Prostate gland (tissue), 2 donors: ENCODE data around the gene CORO1C. TPM values are rescaled to one million over a fixed set of nuclear protein-coding genes. Genes with fewer than 3 reads are reported as not detected.

ENCODE experiments used
- DNase-seq: peaks from one replicate; pipeline ENCODE4 v3.0.0-alpha.2; 2019; ENCODE audit warnings: low spot score
- H3K27ac ChIP-seq, 2 donors: fragments of 200-600 bp; sonication (generic); 2 replicates each; pipeline ENCODE4 v1.5.1; 2017 to 2019
- H3K27me3 ChIP-seq: fragments of 200-600 bp; sonication (generic); replicated peaks from 2 replicates; pipeline ENCODE4 v1.5.1; 2019; ENCODE audit not compliant: insufficient read depth
- H3K36me3 ChIP-seq, 2 donors: fragments of 200-600 bp; sonication (generic); 1 replicate in 1 of 2; 2 replicates in 1 of 2; pipeline versions ENCODE4 v1.5.1 to v1.8.1; 2017 to 2019
- H3K4me1 ChIP-seq: fragments of 200-600 bp; sonication (generic); replicated peaks from 2 replicates; pipeline ENCODE4 v1.5.1; 2019
- H3K4me3 ChIP-seq, 2 donors: fragments of 200-600 bp; sonication (generic); 2 replicates each; pipeline ENCODE4 v1.5.1; 2017 to 2019
- H3K9me3 ChIP-seq: fragments of 200-600 bp; sonication (generic); 2 replicates; pipeline ENCODE4 v1.5.1; 2017
- POLR2A ChIP-seq: fragments of 450-650 bp; IDR thresholded peaks from one replicate; pipeline ENCODE4 v1.6.1; 2016; ENCODE audit warnings: antibody characterized with exemption, mild to moderate bottlenecking
- POLR2AphosphoS5 ChIP-seq: sonication (generic); formaldehyde crosslinking; IDR thresholded peaks from one replicate; pipeline ENCODE4 v1.6.1; 2017; ENCODE audit warnings: antibody characterized with exemption
- WGBS: methylation state at CpG from one replicate; pipeline ENCODE4 v1.1.5; 2018; 5-methylcytosine and 5-hydroxymethylcytosine counted together
- intact Hi-C: fragments of 100-400 bp; cut with DNase I; formaldehyde crosslinking; loops from one replicate; pipeline ENCODE4 v1.14.2; 2022
- total RNA-seq, 2 donors: library from RNA; depleted of rRNA; stranded (reverse); fragments of >200 nt; gene quantifications; one replicate each; pipeline ENCODE4 v1.1.0, GENCODE V29; 2016
- TF ChIP-seq, protein P1 (sequence below), 4 experiments: fragments of 200-600 bp in 2 of 4; fragments of 450-650 bp in 2 of 4; sonication (generic) in 2 of 4; IDR thresholded peaks; 1 replicate in 3 of 4; 2 replicates in 1 of 4; pipeline ENCODE4 v1.5.1; 2016 to 2019; ENCODE audit warnings: antibody characterized with exemption in 4 of 4, mild to moderate bottlenecking in 2 of 4, moderate library complexity in 2 of 4

Gene CORO1C
- total RNA-seq, 2 donors from 2014 or later, result 34.9 to 105 TPM

DNA sequence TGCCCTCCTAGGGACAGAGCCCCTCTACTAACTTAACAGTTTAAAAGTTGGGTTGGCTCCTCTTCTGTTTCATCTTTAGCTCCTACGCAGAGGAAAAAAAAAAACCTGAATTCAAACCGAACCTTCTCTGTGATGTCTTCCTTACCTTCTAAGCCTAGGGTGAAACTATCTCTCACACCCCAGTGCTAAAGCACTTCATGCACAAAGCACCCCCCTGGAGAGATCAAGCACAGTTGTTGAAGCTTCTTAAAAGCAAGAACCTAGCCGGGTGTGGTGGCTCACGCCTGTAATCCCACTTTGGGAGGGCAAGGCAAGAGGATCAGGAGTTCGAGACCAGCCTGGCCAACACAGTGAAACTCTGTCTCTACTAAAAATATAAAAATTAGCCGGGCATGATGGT, 37.6 kb downstream of the CORO1C start:
- TF ChIP-seq, protein P1, sequence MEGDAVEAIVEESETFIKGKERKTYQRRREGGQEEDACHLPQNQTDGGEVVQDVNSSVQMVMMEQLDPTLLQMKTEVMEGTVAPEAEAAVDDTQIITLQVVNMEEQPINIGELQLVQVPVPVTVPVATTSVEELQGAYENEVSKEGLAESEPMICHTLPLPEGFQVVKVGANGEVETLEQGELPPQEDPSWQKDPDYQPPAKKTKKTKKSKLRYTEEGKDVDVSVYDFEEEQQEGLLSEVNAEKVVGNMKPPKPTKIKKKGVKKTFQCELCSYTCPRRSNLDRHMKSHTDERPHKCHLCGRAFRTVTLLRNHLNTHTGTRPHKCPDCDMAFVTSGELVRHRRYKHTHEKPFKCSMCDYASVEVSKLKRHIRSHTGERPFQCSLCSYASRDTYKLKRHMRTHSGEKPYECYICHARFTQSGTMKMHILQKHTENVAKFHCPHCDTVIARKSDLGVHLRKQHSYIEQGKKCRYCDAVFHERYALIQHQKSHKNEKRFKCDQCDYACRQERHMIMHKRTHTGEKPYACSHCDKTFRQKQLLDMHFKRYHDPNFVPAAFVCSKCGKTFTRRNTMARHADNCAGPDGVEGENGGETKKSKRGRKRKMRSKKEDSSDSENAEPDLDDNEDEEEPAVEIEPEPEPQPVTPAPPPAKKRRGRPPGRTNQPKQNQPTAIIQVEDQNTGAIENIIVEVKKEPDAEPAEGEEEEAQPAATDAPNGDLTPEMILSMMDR (IDR thresholded peaks at IDR 0.05), result no peak
- TF ChIP-seq POLR2A (no peak), POLR2AphosphoS5 (no peak)
- no peaks in the 10 kb centered on the region for H3K36me3 ChIP-seq
- WGBS, result 97% methylated on average over 6 of the region's 6 CpGs
- no peaks in the 10 kb centered on the region for H3K27me3 ChIP-seq
- intact Hi-C loops, result loop anchor here (10.0 kb wide), 1 partner anchor 471 kb away; no protein-coding TSS in a partner anchor
- H3K9me3 ChIP-seq, result no peaks in the 10 kb centered on the region
- no peak for DNase-seq
- H3K4me3 ChIP-seq, result no peak overlapping the region
- peaks cover 7% of the 10 kb centered on the region for H3K4me1 ChIP-seq
- no peak overlapping the region for H3K27ac ChIP-seq

DNA sequence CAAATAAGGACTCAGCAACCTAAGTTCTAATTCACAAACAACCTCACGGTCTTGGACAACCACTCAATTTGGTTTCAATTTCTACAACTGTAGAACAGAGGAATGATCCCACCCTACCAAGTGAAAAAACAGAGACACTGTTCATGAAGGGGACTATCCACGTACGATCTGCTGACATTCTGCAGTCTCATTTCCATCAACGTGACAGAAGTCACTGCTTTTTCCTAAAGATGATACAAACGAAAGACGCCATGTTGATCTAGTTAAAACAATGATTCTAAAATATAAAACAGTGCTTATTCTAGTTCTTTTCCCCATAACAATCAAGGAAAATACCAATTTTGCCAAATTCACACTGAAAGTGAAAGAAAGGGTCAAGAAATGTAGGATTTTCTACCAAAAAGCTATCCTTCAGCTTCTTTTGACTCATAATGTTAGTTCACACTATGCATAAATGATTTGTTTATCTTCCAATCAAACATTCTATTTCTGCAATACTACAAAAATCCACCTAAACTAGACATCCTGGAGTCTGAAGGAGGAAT, 38.1 kb downstream of the CORO1C start:
- H3K9me3 ChIP-seq, result no peaks in the 10 kb centered on the region
- H3K4me3 ChIP-seq, result no peak overlapping the region
- peak overlapping the region; percentile 16 to 89 for H3K27ac ChIP-seq
- H3K27me3 ChIP-seq, result no peaks in the 10 kb centered on the region
- 93% methylated on average over 6 of the region's 6 CpGs for WGBS
- intact Hi-C loops, result loop anchor here (10.0 kb wide), 1 partner anchor 472 kb away; no protein-coding TSS in a partner anchor
- no peak for DNase-seq
- TF ChIP-seq POLR2A, result no peak
- H3K4me1 ChIP-seq, result peaks cover 7% of the 10 kb centered on the region
- H3K36me3 ChIP-seq, result no peaks in the 10 kb centered on the region

DNA sequence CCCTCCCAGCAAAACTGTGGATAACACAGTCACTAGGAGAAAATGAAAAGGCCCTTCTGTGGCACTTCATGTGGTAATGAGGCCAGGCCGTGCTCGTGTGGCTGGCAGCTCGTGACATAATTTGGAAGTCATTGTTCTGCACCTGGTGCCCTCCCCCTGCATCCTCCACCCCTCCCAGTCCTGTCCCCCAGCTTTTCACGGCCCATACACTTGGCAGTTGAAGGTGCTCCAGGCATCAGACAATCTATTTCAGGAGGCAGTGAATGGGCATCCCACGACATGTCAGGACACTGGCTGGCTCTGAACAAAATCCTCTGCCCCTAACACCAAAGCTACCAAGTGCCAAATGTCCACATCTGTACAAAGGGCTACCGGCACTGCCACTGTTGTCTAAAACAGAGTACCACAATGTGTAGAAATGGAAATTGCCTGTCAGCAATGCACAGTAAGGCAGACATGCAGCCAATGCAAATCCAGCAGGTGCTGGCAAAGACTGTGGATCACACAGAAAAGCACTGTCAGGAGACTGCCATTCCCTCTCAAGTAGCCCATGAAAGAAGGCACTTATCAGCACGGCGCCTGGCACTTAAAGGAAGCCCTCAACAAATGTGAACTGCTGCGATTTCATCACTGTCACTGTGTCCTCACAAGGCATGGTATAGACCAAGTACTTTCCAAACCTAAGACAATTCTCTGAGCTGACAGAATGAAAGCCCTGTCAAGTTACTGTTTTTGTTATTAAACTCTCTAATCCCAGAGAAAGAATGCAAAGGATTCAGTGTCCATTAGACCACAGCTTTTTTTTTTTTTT, 39.1 kb downstream of the CORO1C start:
- H3K4me3 ChIP-seq, result no peak overlapping the region
- WGBS, result 12% methylated on average over 9 of the region's 9 CpGs
- intact Hi-C loops, result loop anchor here (1.0 to 10.0 kb wide), 2 partner anchors 39 to 473 kb away; partner anchors contain the start of gene CORO1C
- H3K27me3 ChIP-seq, result no peaks in the 10 kb centered on the region
- H3K9me3 ChIP-seq, result no peaks in the 10 kb centered on the region
- peaks cover 7% of the 10 kb centered on the region for H3K4me1 ChIP-seq
- no peak for TF ChIP-seq POLR2AphosphoS5
- TF ChIP-seq, protein P1 (IDR thresholded peaks at IDR 0.05), result no peak
- TF ChIP-seq POLR2A, result no peak
- H3K36me3 ChIP-seq, result no peaks in the 10 kb centered on the region
- peak overlapping the region; percentile 89 to 90 for H3K27ac ChIP-seq
- peak; percentile 62 for DNase-seq

DNA sequence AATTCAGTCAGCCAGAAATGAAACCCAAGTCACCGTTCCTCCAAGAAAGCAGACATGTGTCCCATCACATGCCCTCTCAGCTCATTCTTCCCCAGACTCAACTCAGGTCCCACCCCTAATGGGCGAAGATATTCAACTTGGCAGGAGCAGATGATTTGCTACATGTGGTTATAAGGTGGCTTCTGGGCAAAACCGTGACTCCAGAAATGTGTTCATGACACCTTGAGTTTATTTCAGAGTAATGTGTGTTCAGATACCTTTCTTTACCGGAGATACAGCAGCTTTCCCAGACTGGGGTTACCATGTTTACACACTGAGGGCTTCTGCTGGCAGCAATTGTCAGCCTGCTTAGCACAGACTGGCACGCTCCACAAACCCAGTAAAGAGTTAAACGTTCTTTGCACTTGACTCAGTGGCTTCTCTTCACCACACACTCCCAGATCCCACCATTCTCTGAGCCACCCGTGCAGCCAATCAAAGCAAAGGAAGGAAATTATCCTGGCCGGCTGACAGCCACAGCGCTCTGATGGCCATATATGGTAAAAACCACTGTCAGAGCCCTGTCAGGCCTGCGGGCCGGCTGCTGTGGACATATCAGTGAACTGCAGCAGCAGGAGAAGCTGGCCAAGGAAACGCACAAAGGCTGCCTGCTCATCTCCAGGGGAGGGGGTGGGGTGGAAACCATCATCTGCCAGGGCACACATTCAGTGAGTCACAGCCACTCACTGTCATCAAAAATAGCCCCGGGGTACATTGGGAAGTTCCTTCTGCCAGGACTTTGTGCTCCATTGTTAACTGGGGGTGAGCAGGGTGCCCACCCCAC, 39.9 kb downstream of the CORO1C start:
- TF ChIP-seq, protein P1 (IDR thresholded peaks at IDR 0.05), result peak in 2 of 4 experiments; percentile 54 to 81
- TF ChIP-seq POLR2AphosphoS5, result peak; percentile 94
- TF ChIP-seq POLR2A, result peak; percentile 42
- Histone ChIP-seq H3K4me1 (peaks cover 7% of the 10 kb centered on the region), H3K27ac (peak overlapping the region; percentile 89 to 90), H3K4me3 (no peak overlapping the region), H3K36me3 (no peaks in the 10 kb centered on the region), H3K9me3 (no peaks in the 10 kb centered on the region), H3K27me3 (no peaks in the 10 kb centered on the region)
- intact Hi-C loops, result loop anchor here (1.0 to 10.0 kb wide), 2 partner anchors 40 to 473 kb away; partner anchors contain the start of gene CORO1C
- DNase-seq, result peak; percentile 95
- 3% methylated on average over 13 of the region's 13 CpGs for WGBS
